OCI-LY1 (cell line): Measurements from ENCODE around the gene KLRD1.

Experiments
- EZH2 ChIP-seq: fragments of 200-600 bp; sonication (generic), shearing (Covaris generic); IDR thresholded peaks from 2 replicates; pipeline ENCODE4 v1.8.0; 2017; ENCODE audit warnings: borderline replicate concordance, mixed run types, mild to moderate bottlenecking, antibody characterized with exemption, low read length, moderate library complexity, mixed read lengths
- TF ChIP-seq, protein P1 (sequence below): fragments of 200-600 bp; sonication (generic), shearing (Covaris generic); IDR thresholded peaks from 2 replicates; pipeline ENCODE4 v1.5.1; 2017; ENCODE audit warnings: mild to moderate bottlenecking, antibody characterized with exemption, low read length, moderate library complexity, mixed read lengths

DNA sequence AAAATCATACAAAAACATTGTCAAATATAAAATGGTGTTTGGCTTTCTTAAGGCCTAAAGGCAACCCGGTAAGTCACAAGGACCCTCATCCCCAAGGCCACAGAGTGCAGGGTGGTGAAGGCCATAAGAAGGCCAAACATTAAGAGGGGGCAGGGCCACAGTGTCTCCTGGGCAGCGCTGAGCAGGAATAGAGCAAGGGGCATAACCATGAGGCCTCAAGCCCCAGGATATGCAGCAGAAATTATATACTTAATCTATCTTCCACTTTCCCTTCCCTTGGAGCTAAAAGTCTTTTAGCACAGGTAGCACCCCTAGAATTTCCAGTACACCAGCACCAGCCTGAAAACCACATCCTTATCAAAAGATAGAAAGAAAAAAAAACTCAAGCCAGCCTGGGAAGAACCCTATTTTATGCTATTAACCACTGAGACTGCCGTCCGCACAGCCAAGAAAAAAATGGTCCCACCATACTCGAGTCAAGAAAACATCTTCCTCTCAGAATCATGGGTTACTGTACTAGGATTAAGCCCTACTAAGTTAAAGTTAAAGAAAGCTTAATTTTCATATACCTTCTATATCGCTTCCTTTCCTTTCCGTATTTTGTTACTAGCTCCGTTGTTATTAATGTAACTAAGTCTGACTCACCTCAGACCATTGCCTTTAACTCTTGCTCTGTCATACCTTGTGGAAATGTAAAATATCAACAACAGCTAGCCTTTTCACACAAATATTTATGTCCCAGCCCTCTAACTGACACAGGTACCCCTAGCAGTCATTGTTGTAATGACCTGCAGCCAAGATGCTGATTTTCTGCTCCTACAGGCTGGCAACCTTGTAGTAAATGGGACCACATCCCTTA lies 62.1 kb downstream of the KLRD1 start:
- no peak for TF ChIP-seq EZH2
- TF ChIP-seq, protein P1, sequence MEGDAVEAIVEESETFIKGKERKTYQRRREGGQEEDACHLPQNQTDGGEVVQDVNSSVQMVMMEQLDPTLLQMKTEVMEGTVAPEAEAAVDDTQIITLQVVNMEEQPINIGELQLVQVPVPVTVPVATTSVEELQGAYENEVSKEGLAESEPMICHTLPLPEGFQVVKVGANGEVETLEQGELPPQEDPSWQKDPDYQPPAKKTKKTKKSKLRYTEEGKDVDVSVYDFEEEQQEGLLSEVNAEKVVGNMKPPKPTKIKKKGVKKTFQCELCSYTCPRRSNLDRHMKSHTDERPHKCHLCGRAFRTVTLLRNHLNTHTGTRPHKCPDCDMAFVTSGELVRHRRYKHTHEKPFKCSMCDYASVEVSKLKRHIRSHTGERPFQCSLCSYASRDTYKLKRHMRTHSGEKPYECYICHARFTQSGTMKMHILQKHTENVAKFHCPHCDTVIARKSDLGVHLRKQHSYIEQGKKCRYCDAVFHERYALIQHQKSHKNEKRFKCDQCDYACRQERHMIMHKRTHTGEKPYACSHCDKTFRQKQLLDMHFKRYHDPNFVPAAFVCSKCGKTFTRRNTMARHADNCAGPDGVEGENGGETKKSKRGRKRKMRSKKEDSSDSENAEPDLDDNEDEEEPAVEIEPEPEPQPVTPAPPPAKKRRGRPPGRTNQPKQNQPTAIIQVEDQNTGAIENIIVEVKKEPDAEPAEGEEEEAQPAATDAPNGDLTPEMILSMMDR, result no peak
